ENCODE results near the gene GAB4.

Gene GAB4

GRCh38 chr22:16936625-16937024 lies 71.4 kb downstream of the GAB4 start:
- TF ChIP-seq TEAD4 (IDR thresholded peaks at IDR 0.05) (no peak), EGR1 (IDR thresholded peaks at IDR 0.05) (no peak), REST (IDR thresholded peaks at IDR 0.05; ENCODE audit: low read depth) (no peak), ZBTB7A (IDR thresholded peaks at IDR 0.05; ENCODE audit: low read depth) (no peak), RAD21 (IDR thresholded peaks at IDR 0.05; ENCODE audit: low read depth) (no peak), TAF1 (IDR thresholded peaks at IDR 0.05; ENCODE audit: low read depth) (no peak), USF1 (IDR thresholded peaks at IDR 0.05) (no peak), TCF12 (IDR thresholded peaks at IDR 0.05; ENCODE audit: low read depth) (no peak), CEBPB (IDR thresholded peaks at IDR 0.05) (no peak), MAX (IDR thresholded peaks at IDR 0.05) (no peak), YY1 (IDR thresholded peaks at IDR 0.05; ENCODE audit: low read depth) (no peak), NFIC (IDR thresholded peaks at IDR 0.05) (no peak), EP300 (IDR thresholded peaks at IDR 0.05; ENCODE audit: borderline replicate concordance) (no peak), FOXM1 (IDR thresholded peaks at IDR 0.05; ENCODE audit: borderline replicate concordance, low read depth) (no peak)

- TF ChIP-seq MAX (IDR thresholded peaks at IDR 0.05) (no peak), RAD21 (IDR thresholded peaks at IDR 0.05; ENCODE audit: low read depth) (no peak), REST (IDR thresholded peaks at IDR 0.05; ENCODE audit: low read depth) (no peak), CEBPB (IDR thresholded peaks at IDR 0.05) (no peak), CREB1 (IDR thresholded peaks at IDR 0.05; ENCODE audit: low read depth) (no peak), TAF1 (IDR thresholded peaks at IDR 0.05; ENCODE audit: low read depth) (no peak), YY1 (IDR thresholded peaks at IDR 0.05; ENCODE audit: low read depth) (no peak), USF1 (IDR thresholded peaks at IDR 0.05) (no peak), TCF12 (IDR thresholded peaks at IDR 0.05; ENCODE audit: low read depth) (no peak)
Observed at GRCh38 chr22:16935209-16935608, 72.8 kb downstream of the GAB4 start.

- no peak for TF ChIP-seq MAX (IDR thresholded peaks at IDR 0.05)
Observed at GRCh38 chr22:16933291-16934282, 74.4 kb downstream of the GAB4 start.

- TF ChIP-seq TEAD4 (IDR thresholded peaks at IDR 0.05) = no peak
- no peak for TF ChIP-seq ZBTB7A (IDR thresholded peaks at IDR 0.05; ENCODE audit: low read depth)
- TF ChIP-seq REST (IDR thresholded peaks at IDR 0.05; ENCODE audit: low read depth) = no peak
- no peak for TF ChIP-seq CREB1 (IDR thresholded peaks at IDR 0.05; ENCODE audit: low read depth)
- TF ChIP-seq CEBPB (IDR thresholded peaks at IDR 0.05) = no peak
- no peak for TF ChIP-seq RAD21 (IDR thresholded peaks at IDR 0.05; ENCODE audit: low read depth)
- TF ChIP-seq FOXM1 (IDR thresholded peaks at IDR 0.05; ENCODE audit: borderline replicate concordance, low read depth) = no peak
- no peak for TF ChIP-seq EGR1 (IDR thresholded peaks at IDR 0.05)
- no peak for TF ChIP-seq USF1 (IDR thresholded peaks at IDR 0.05)
- TF ChIP-seq EP300 (IDR thresholded peaks at IDR 0.05; ENCODE audit: borderline replicate concordance) = no peak
- no peak for TF ChIP-seq NFIC (IDR thresholded peaks at IDR 0.05)
- no peak for TF ChIP-seq TCF12 (IDR thresholded peaks at IDR 0.05; ENCODE audit: low read depth)
- no peak for TF ChIP-seq MAX (IDR thresholded peaks at IDR 0.05)
- TF ChIP-seq YY1 (IDR thresholded peaks at IDR 0.05; ENCODE audit: low read depth) = no peak
- no peak for TF ChIP-seq TAF1 (IDR thresholded peaks at IDR 0.05; ENCODE audit: low read depth)
Observed at GRCh38 chr22:16932577-16932976, 75.4 kb downstream of the GAB4 start.
